WTC11 (cell line): ENCODE measurements around the gene SLCO1C1.

Experiments
- ATF1 ChIP-seq: sonication (generic); formaldehyde crosslinking; IDR thresholded peaks from 2 replicates; pipeline ENCODE4 v1.8.1; 2023; ENCODE audit warnings: mild to moderate bottlenecking, moderate library complexity, missing genetic modification reagents
- CREB1 ChIP-seq: sonication (generic); formaldehyde crosslinking; IDR thresholded peaks from 2 replicates; pipeline ENCODE4 v1.8.0; 2023; ENCODE audit warnings: mild to moderate bottlenecking, missing genetic modification reagents
- CREM ChIP-seq: sonication (generic); formaldehyde crosslinking; IDR thresholded peaks from 2 replicates; pipeline ENCODE4 v1.8.1; 2022; ENCODE audit warnings: mild to moderate bottlenecking, missing genetic modification reagents, moderate library complexity
- CTCF ChIP-seq: fragments of 200-600 bp; IDR thresholded peaks from 2 replicates; pipeline ENCODE4 v1.8.0; 2022; ENCODE audit warnings: antibody characterized with exemption
- ELF4 ChIP-seq: sonication (generic); formaldehyde crosslinking; IDR thresholded peaks from 2 replicates; pipeline ENCODE4 v1.8.1; 2022; ENCODE audit warnings: low read depth, mild to moderate bottlenecking, moderate library complexity, missing genetic modification reagents
- ERG ChIP-seq: fragments of 250-450 bp; sonication (Bioruptor Pico); IDR thresholded peaks from 2 replicates; pipeline ENCODE4 v1.8.0; 2021; ENCODE audit warnings: mild to moderate bottlenecking
- FOXP1 ChIP-seq: sonication (generic); formaldehyde crosslinking; IDR thresholded peaks from 2 replicates; pipeline ENCODE4 v1.8.0; 2022; ENCODE audit warnings: missing genetic modification reagents, mild to moderate bottlenecking, moderate library complexity, borderline replicate concordance
- JUN ChIP-seq: sonication (generic); formaldehyde crosslinking; IDR thresholded peaks from 2 replicates; pipeline ENCODE4 v1.8.0; 2023; ENCODE audit warnings: mild to moderate bottlenecking, missing genetic modification reagents
- NR1H2 ChIP-seq: sonication (generic); formaldehyde crosslinking; IDR thresholded peaks from 2 replicates; pipeline ENCODE4 v1.9.0; 2021; ENCODE audit warnings: mild to moderate bottlenecking, moderate library complexity, missing genetic modification reagents
- SMAD3 ChIP-seq: sonication (generic); formaldehyde crosslinking; IDR thresholded peaks from 2 replicates; pipeline ENCODE4 v1.8.0; 2022; ENCODE audit warnings: missing genetic modification reagents, mild to moderate bottlenecking, borderline replicate concordance
- TEAD4 ChIP-seq: sonication (generic); formaldehyde crosslinking; IDR thresholded peaks from 2 replicates; pipeline ENCODE4 v1.8.0; 2022; ENCODE audit warnings: mild to moderate bottlenecking, missing genetic modification reagents
- ZNF512 ChIP-seq: sonication (generic); formaldehyde crosslinking; IDR thresholded peaks from 2 replicates; pipeline ENCODE4 v1.8.1; 2022; ENCODE audit warnings: missing genetic modification reagents, borderline replicate concordance
- TF ChIP-seq, protein P1 (sequence below): sonication (generic); formaldehyde crosslinking; IDR thresholded peaks from 2 replicates; pipeline ENCODE4 v1.8.1; 2023; ENCODE audit warnings: mild to moderate bottlenecking, moderate library complexity, missing genetic modification reagents

- TF ChIP-seq TEAD4 (CRISPR knock-in tag) (no peak), NR1H2 (CRISPR knock-in tag) (no peak), ATF1 (CRISPR knock-in tag) (no peak), CTCF (no peak), ERG (no peak), CREM (CRISPR knock-in tag) (no peak), ZNF512 (no peak), CREB1 (CRISPR knock-in tag) (no peak), SMAD3 (CRISPR knock-in tag) (no peak), FOXP1 (CRISPR knock-in tag) (no peak), JUN (CRISPR knock-in tag) (no peak), ELF4 (no peak)
- TF ChIP-seq, protein P1, sequence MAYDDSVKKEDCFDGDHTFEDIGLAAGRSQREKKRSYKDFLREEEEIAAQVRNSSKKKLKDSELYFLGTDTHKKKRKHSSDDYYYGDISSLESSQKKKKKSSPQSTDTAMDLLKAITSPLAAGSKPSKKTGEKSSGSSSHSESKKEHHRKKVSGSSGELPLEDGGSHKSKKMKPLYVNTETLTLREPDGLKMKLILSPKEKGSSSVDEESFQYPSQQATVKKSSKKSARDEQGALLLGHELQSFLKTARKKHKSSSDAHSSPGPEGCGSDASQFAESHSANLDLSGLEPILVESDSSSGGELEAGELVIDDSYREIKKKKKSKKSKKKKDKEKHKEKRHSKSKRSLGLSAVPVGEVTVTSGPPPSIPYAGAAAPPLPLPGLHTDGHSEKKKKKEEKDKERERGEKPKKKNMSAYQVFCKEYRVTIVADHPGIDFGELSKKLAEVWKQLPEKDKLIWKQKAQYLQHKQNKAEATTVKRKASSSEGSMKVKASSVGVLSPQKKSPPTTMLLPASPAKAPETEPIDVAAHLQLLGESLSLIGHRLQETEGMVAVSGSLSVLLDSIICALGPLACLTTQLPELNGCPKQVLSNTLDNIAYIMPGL: no peak
These were observed 37.6 kb upstream of the SLCO1C1 start for GRCh38 chr12:20657496-20657895.
